Smooth muscle cell (in vitro differentiated cells): Measurements from ENCODE around the gene VPS39. TPM values are rescaled to one million over a fixed set of nuclear protein-coding genes. Genes with fewer than 3 reads are reported as not detected.

Experiments
- DNase-seq: peaks from one replicate; lab custom pipeline; 2025; ENCODE audit not compliant: unreplicated experiment; lab: John Stamatoyannopoulos, UW
- H2AFZ ChIP-seq: fragments of 200-600 bp; sonication (generic); 2 replicates; pipeline ENCODE4 v1.6.0; 2016; ENCODE audit warnings: antibody characterized with exemption, low read depth, mild to moderate bottlenecking
- H3F3A ChIP-seq: fragments of 200-600 bp; sonication (generic); 2 replicates; pipeline ENCODE4 v1.6.0; 2017; ENCODE audit warnings: antibody characterized with exemption, low read depth
- H3K27ac ChIP-seq: fragments of 200-600 bp; sonication (generic); 2 replicates; pipeline ENCODE4 v1.5.1; 2016; ENCODE audit warnings: low read depth, mild to moderate bottlenecking
- H3K27me3 ChIP-seq: fragments of 200-600 bp; sonication (generic); 2 replicates; pipeline ENCODE4 v1.6.1; 2016; ENCODE audit warnings: low read depth, mild to moderate bottlenecking
- H3K36me3 ChIP-seq: fragments of 200-600 bp; sonication (generic); 2 replicates; pipeline ENCODE4 v1.5.1; 2016; ENCODE audit warnings: low read depth
- H3K4me1 ChIP-seq: fragments of 200-600 bp; sonication (generic); 2 replicates; pipeline ENCODE4 v1.5.1; 2016; ENCODE audit warnings: low read depth
- H3K4me2 ChIP-seq: fragments of 200-600 bp; sonication (generic); 2 replicates; pipeline ENCODE4 v1.6.0; 2016; ENCODE audit warnings: mild to moderate bottlenecking
- H3K4me3 ChIP-seq: fragments of 200-600 bp; sonication (generic); 2 replicates; pipeline ENCODE4 v1.5.1; 2016; ENCODE audit warnings: mild to moderate bottlenecking
- H3K79me2 ChIP-seq: fragments of 200-600 bp; sonication (generic); 2 replicates; pipeline ENCODE4 v1.6.0; 2016; ENCODE audit warnings: low read depth, mild to moderate bottlenecking
- H3K9ac ChIP-seq: fragments of 200-600 bp; sonication (generic); 2 replicates; pipeline ENCODE4 v1.6.0; 2016; ENCODE audit warnings: low read depth
- H3K9me3 ChIP-seq: fragments of 200-600 bp; sonication (generic); replicated peaks from 2 replicates; pipeline ENCODE4 v1.5.1; 2016; ENCODE audit warnings: low read depth
- H4K20me1 ChIP-seq: fragments of 200-600 bp; sonication (generic); 2 replicates; pipeline ENCODE4 v1.6.0; 2016; ENCODE audit warnings: low read depth
- CTCF ChIP-seq: fragments of 200-600 bp; sonication (generic); IDR thresholded peaks from 2 replicates; pipeline ENCODE4 v1.5.1; 2017; ENCODE audit warnings: borderline replicate concordance, mild to moderate bottlenecking, antibody characterized with exemption; ENCODE audit not compliant: insufficient read depth, poor library complexity, severe bottlenecking
- WGBS: methylation state at CpG from one replicate; pipeline ENCODE4 v1.1.7; 2016; ENCODE audit warnings: low lambda C conversion rate; 5-methylcytosine and 5-hydroxymethylcytosine counted together
- polyA plus RNA-seq: library from polyadenylated mRNA; unstranded; fragments of >200 nt; fragmentation: Nextera tagmentation; extraction: Ambion mirVana; gene quantifications from 2 replicates; pipeline ENCODE4 v1.2.1, GENCODE V29; 2016
- total RNA-seq: library from RNA; depleted of rRNA; stranded (reverse); fragments of >200 nt; gene quantifications from 2 replicates; pipeline ENCODE4 v1.2.3, GENCODE V29; 2014

The VPS39 gene
- total and polyA plus RNA-seq, 2 experiments from 2014 or later: 35.0 to 41.2 TPM

DNA sequence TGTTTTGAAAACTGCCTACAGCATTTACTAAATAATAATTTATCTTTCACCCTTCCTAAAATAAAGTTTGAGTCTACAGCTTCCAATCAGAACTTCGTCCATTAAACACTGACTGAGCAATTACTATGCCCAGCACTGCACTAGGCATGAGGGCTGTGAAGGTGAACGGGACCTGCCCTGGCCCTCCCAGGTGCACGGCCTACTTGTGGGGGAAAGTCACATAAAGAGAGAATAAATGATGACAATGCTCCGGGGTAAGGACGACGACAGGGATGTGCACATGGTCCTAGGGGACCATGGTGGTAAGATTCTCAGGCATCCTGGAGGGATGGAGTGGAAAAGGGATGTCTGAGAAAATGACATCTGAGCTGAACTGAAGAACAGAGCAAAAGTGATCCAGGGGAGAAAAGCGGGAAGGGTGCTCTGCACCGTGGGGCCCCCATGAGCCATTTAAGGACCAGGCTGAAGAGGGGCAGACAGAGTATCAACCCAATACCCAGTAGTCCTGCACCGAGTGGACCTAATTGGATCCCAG is 63.2 kb downstream of the VPS39 start:
- no peaks in the 10 kb centered on the region for H3F3A ChIP-seq
- H3K4me3 ChIP-seq: no peak overlapping the region
- H3K36me3 ChIP-seq: no peaks in the 10 kb centered on the region
- no peak for DNase-seq
- H3K4me1 ChIP-seq: no peaks in the 10 kb centered on the region
- no peak overlapping the region for H3K9ac ChIP-seq
- H3K27me3 ChIP-seq: peaks cover 14% of the 10 kb centered on the region
- H3K9me3 ChIP-seq: no peaks in the 10 kb centered on the region
- no peak overlapping the region for H2AFZ ChIP-seq
- no peak overlapping the region for H3K4me2 ChIP-seq
- H3K27ac ChIP-seq: no peak overlapping the region
- WGBS: 89% methylated on average over 9 of the region's 9 CpGs
- no peaks in the 10 kb centered on the region for H4K20me1 ChIP-seq
- no peak for TF ChIP-seq CTCF
- H3K79me2 ChIP-seq: no peaks in the 10 kb centered on the region

- no peak for DNase-seq
- H3K4me3 ChIP-seq: no peak overlapping the region
- no peak overlapping the region for H2AFZ ChIP-seq
- no peaks in the 10 kb centered on the region for H3K4me1 ChIP-seq
- no peak for TF ChIP-seq CTCF
- no peak overlapping the region for H3K9ac ChIP-seq
- no peak overlapping the region for H3K27ac ChIP-seq
- no peaks in the 10 kb centered on the region for H3K9me3 ChIP-seq
- H4K20me1 ChIP-seq: no peaks in the 10 kb centered on the region
- no peaks in the 10 kb centered on the region for H3F3A ChIP-seq
- WGBS: 91% methylated on average over 18 of the region's 18 CpGs
- H3K27me3 ChIP-seq: peaks cover 14% of the 10 kb centered on the region
- H3K36me3 ChIP-seq: no peaks in the 10 kb centered on the region
- H3K79me2 ChIP-seq: no peaks in the 10 kb centered on the region
- H3K4me2 ChIP-seq: no peak overlapping the region
Observed at GRCh38 chr15:42143866-42144625, 64.1 kb downstream of the VPS39 start.

GRCh38 chr15:42143356-42143755 is 64.7 kb downstream of the VPS39 start:
- 93% methylated on average over 4 of the region's 4 CpGs for WGBS
- Histone ChIP-seq H3K27ac (no peak overlapping the region), H2AFZ (no peak overlapping the region), H3K9ac (no peak overlapping the region), H3K36me3 (no peaks in the 10 kb centered on the region), H3K4me2 (no peak overlapping the region), H3K4me1 (no peaks in the 10 kb centered on the region), H3K27me3 (peaks cover 14% of the 10 kb centered on the region), H3K4me3 (no peak overlapping the region), H4K20me1 (no peaks in the 10 kb centered on the region), H3K9me3 (no peaks in the 10 kb centered on the region), H3K79me2 (no peaks in the 10 kb centered on the region), H3F3A (no peaks in the 10 kb centered on the region)
- TF ChIP-seq CTCF: no peak
- no peak for DNase-seq
